GM12878 (cell line): Measurements from ENCODE around the gene RXFP1. TPM values are rescaled to one million over a fixed set of nuclear protein-coding genes. Genes with fewer than 3 reads are reported as not detected.

Source experiments
- ATAC-seq: fragments of 200-7000 bp; cut with Tn5 transposase; 3 replicates; pipeline ENCODE4 v1.9.1; 2020; ENCODE audit warnings: mild to moderate bottlenecking, moderate library complexity
- BruUV-seq: library from RNA; stranded (reverse); fragments of 400-500 nt; replicated peaks from 2 replicates; lab custom pipeline; 2021; lab: Mats Ljungman, UMichigan
- CTCF ChIA-PET: fragments of 300-600 bp; sonication (Branson Sonifier 250); formaldehyde crosslinking; extraction: SDS; loops from one replicate; lab custom pipeline; 2021; ENCODE audit warnings: inconsistent platforms; lab: Yijun Ruan, JAX
- POLR2A ChIA-PET: fragments of 350-600 bp; formaldehyde crosslinking; extraction: SDS; loops from one replicate; lab custom pipeline; 2021; ENCODE audit warnings: inconsistent platforms; lab: Charles Lee
- RAD21 ChIA-PET: fragments of 300-600 bp; sonication (Branson Sonifier 250); formaldehyde crosslinking; loops from one replicate; lab custom pipeline; 2023; ENCODE audit warnings: antibody characterized with exemption; ENCODE audit not compliant: unreplicated experiment; lab: Charles Lee
- SMC1A ChIA-PET: fragments of 300-600 bp; sonication (Branson Sonifier 250); formaldehyde crosslinking; loops from one replicate; lab custom pipeline; 2023; ENCODE audit not compliant: unreplicated experiment, uncharacterized antibody; lab: Charles Lee
- DNase-seq: peaks from one replicate; pipeline ENCODE4 v3.0.0-alpha.2; 2011; ENCODE audit warnings: low read depth, low spot score
- FAIRE-seq: peaks from 3 replicates; lab custom pipeline; 2011; peaks lifted over from hg19 to GRCh38; lab: Jason Lieb, UNC
- H2AFZ ChIP-seq: 2 replicates; pipeline ENCODE4 v1.6.0; 2011; ENCODE audit warnings: low read depth, low read length, control low read depth; ENCODE audit not compliant: control insufficient read depth
- H3K27ac ChIP-seq: 2 replicates; pipeline ENCODE4 v1.5.1; 2011; ENCODE audit warnings: control low read depth; ENCODE audit not compliant: control insufficient read depth, insufficient read depth
- H3K27me3 ChIP-seq, 2 experiments: replicated peaks in 1 of 2; 2 replicates each; pipeline versions ENCODE4 v1.6.0 to v1.6.1; 2011; ENCODE audit warnings: low read length in 1 of 2; ENCODE audit not compliant: control insufficient read depth in 2 of 2, insufficient read depth in 2 of 2
- H3K36me3 ChIP-seq, 2 experiments: 2 replicates each; pipeline ENCODE4 v1.5.1; 2011; ENCODE audit warnings: low read length in 1 of 2; ENCODE audit not compliant: control insufficient read depth in 2 of 2, insufficient read depth in 2 of 2
- H3K4me1 ChIP-seq: 2 replicates; pipeline ENCODE4 v1.6.1; 2011; ENCODE audit warnings: mild to moderate bottlenecking, low read length, moderate library complexity, mixed read lengths; ENCODE audit not compliant: control insufficient read depth, insufficient read depth
- H3K4me2 ChIP-seq: 2 replicates; pipeline ENCODE4 v1.6.0; 2011; ENCODE audit warnings: control low read depth; ENCODE audit not compliant: control insufficient read depth, insufficient read depth
- H3K4me3 ChIP-seq: fragments of 200-600 bp; sonication (generic); 2 replicates; pipeline ENCODE4 v1.5.1; 2016
- H3K79me2 ChIP-seq: 2 replicates; pipeline ENCODE4 v1.6.0; 2011; ENCODE audit warnings: low read length; ENCODE audit not compliant: control insufficient read depth, insufficient read depth
- H3K9ac ChIP-seq: 2 replicates; pipeline ENCODE4 v1.8.0; 2011; ENCODE audit warnings: low read length, control low read depth, mixed read lengths; ENCODE audit not compliant: control insufficient read depth, insufficient read depth
- H3K9me3 ChIP-seq: replicated peaks from 3 replicates; pipeline ENCODE4 v1.5.1; 2011; ENCODE audit warnings: mild to moderate bottlenecking, low read length; ENCODE audit not compliant: control insufficient read depth, insufficient read depth
- H4K20me1 ChIP-seq: 2 replicates; pipeline ENCODE4 v1.6.0; 2011; ENCODE audit not compliant: control insufficient read depth, insufficient read depth
- CEBPB ChIP-seq, 2 experiments: fragments of 150-350 bp in 1 of 2; IDR thresholded peaks; 2 replicates each; pipeline ENCODE4 v1.6.1; 2012 to 2014; ENCODE audit warnings: low read depth in 2 of 2, low read length in 2 of 2, borderline replicate concordance in 1 of 2, inconsistent platforms in 1 of 2
- CTCF ChIP-seq, 3 experiments: IDR thresholded peaks in 2 of 3; conservative IDR thresholded peaks in 1 of 3; 2 replicates each; pipeline ENCODE4 v1.5.1; 2011; ENCODE audit warnings: low read depth in 3 of 3, low read length in 3 of 3, mild to moderate bottlenecking in 3 of 3, control low read depth in 2 of 3, moderate library complexity in 2 of 3, inconsistent platforms in 1 of 3, mixed read lengths in 1 of 3; ENCODE audit not compliant: control insufficient read depth in 2 of 3, insufficient read depth in 1 of 3; ENCODE audit errors: extremely low read depth in 1 of 3
- NR2F1 ChIP-seq: fragments of 450-650 bp; conservative IDR thresholded peaks from 2 replicates; pipeline ENCODE4 v1.6.1; 2017; ENCODE audit warnings: mild to moderate bottlenecking
- PBX3 ChIP-seq: IDR thresholded peaks from 2 replicates; pipeline ENCODE4 v1.6.1; 2011; ENCODE audit warnings: mild to moderate bottlenecking, low read depth, low read length, moderate library complexity; ENCODE audit not compliant: insufficient replicate concordance
- SRF ChIP-seq, 2 experiments: IDR thresholded peaks; 2 replicates each; pipeline ENCODE4 v1.6.1; 2011; ENCODE audit warnings: low read depth in 2 of 2, low read length in 2 of 2, mild to moderate bottlenecking in 1 of 2, moderate library complexity in 1 of 2
- WGBS: methylation state at CpG from one replicate; pipeline ENCODE4 v1.1.6; 2016; ENCODE audit warnings: low lambda C conversion rate; ENCODE audit not compliant: insufficient replicate concordance, insufficient coverage; ENCODE audit errors: missing lambda C conversion rate; 5-methylcytosine and 5-hydroxymethylcytosine counted together
- in situ Hi-C: fragments of 300-500 bp; cut with MboI; formaldehyde crosslinking; loops from 9 replicates; pipeline ENCODE4 v1.14.3; 2018; ENCODE audit warnings: mixed read lengths
- intact Hi-C: fragments of 100-400 bp; cut with micrococcal nuclease; formaldehyde crosslinking; loops from one replicate; pipeline ENCODE4 v1.14.2; 2022; ENCODE audit not compliant: unreplicated experiment
- polyA plus RNA-seq, 11 experiments: library from polyadenylated mRNA; depleted of rRNA in 4 of 11; unstranded in 6 of 11; stranded (reverse) in 5 of 11; fragments of >200 nt; fragmentation: Nextera tagmentation in 4 of 11; fragmentation: Illumina TruSeq in 1 of 11; extraction: Ambion mirVana in 4 of 11; extraction: Trizol in 1 of 11; gene quantifications; 1 replicate in 1 of 11; 2 replicates in 10 of 11; pipeline versions ENCODE4 v1.2.1 to v1.2.3, GENCODE V29; 2011 to 2016; ENCODE audit warnings: inconsistent platforms in 2 of 11, missing spikeins in 2 of 11, low read depth in 1 of 11
- total RNA-seq, 4 experiments: library from RNA; depleted of rRNA in 3 of 4; stranded (reverse); fragments of >200 nt in 3 of 4; fragmentation: Illumina TruSeq in 1 of 4; extraction: Trizol in 1 of 4; gene quantifications; 2 replicates each; pipeline versions ENCODE4 v1.2.1 to v1.2.3, GENCODE V29; 2013 to 2021

The RXFP1 gene
- total and polyA plus RNA-seq, 10 of the 15 experiments (the other 5 are each of a cell fraction or from before 2014, with no cell fraction given) = 0.12 TPM; not detected in 9

- no peaks in the 10 kb centered on the region for H3K4me1 ChIP-seq
- no peak overlapping the region for H3K27ac ChIP-seq
- BruUV-seq = no TSS peak
- SMC1A ChIA-PET = no interaction called here
- no peak overlapping the region for H3K4me3 ChIP-seq
- no peaks in the 10 kb centered on the region for H3K36me3 ChIP-seq
- in situ Hi-C loops = no loop called here
- DNase-seq = no peak
- TF ChIP-seq CTCF (IDR thresholded peaks at IDR 0.05 in 2 of 3, conservative IDR thresholded peaks at IDR 0.05 in 1 of 3; ENCODE audit: control insufficient read depth in 2 of 3, extremely low read depth in 1 of 3, insufficient read depth in 1 of 3, low read depth in 3 of 3, low read length in 3 of 3) (no peak), SRF (IDR thresholded peaks at IDR 0.05; ENCODE audit: low read depth in 2 of 2, low read length in 2 of 2) (0 out of 4 replicates have a peak, but pooled peaks of 1 of the 2 experiments have one; percentile 52), NR2F1 (no peak)
- TF ChIP-seq, all 136 proteins: peak for 1
- no peak for FAIRE-seq
- H3K27me3 ChIP-seq = no peaks in the 10 kb centered on the region
- H3K9me3 ChIP-seq = no peaks in the 10 kb centered on the region
- ATAC-seq = peak; percentile 87
- RAD21 ChIA-PET = no interaction called here
- no peaks in the 10 kb centered on the region for H4K20me1 ChIP-seq
- CTCF ChIA-PET = no interaction called here
- intact Hi-C loops = no loop called here
- H3K4me2 ChIP-seq = no peak overlapping the region
- H2AFZ ChIP-seq = peak overlapping the region; percentile 65
- no peaks in the 10 kb centered on the region for H3K79me2 ChIP-seq
- WGBS = 35% methylated on average over 4 of the region's 4 CpGs
- H3K9ac ChIP-seq = no peak overlapping the region
- POLR2A ChIA-PET = no interaction called here
Measured at GRCh38 chr4:158535130-158535614, 13.5 kb downstream of the RXFP1 start.

- Histone ChIP-seq H3K4me3 (no peak overlapping the region), H3K9ac (no peak overlapping the region), H3K27me3 (no peaks in the 10 kb centered on the region), H2AFZ (no peak overlapping the region), H4K20me1 (no peaks in the 10 kb centered on the region), H3K9me3 (no peaks in the 10 kb centered on the region), H3K4me2 (no peak overlapping the region), H3K4me1 (no peaks in the 10 kb centered on the region), H3K79me2 (no peaks in the 10 kb centered on the region), H3K36me3 (no peaks in the 10 kb centered on the region), H3K27ac (no peak overlapping the region)
- SMC1A ChIA-PET = no interaction called here
- POLR2A ChIA-PET = no interaction called here
- no TSS peak for BruUV-seq
- RAD21 ChIA-PET = no interaction called here
- CTCF ChIA-PET = no interaction called here
- FAIRE-seq (no peak), DNase-seq (no peak), ATAC-seq (no peak)
- TF ChIP-seq CEBPB (IDR thresholded peaks at IDR 0.05; ENCODE audit: borderline replicate concordance in 1 of 2, low read depth in 2 of 2, low read length in 2 of 2) (no peak), PBX3 (no peak)
- 42% methylated on average over 3 of the region's 3 CpGs for WGBS
- intact Hi-C loops = no loop called here
- in situ Hi-C loops = no loop called here
Measured at GRCh38 chr4:158536833-158537232, 15.2 kb downstream of the RXFP1 start.
